ENCODE results near the gene SYT1.

The SYT1 gene

GRCh38 chr12:79307340-79307739, 442.8 kb downstream of the SYT1 start:
- Histone ChIP-seq H3K4me3 (ENCODE audit: low read depth, low read length) (no peak overlapping the region), H3K36me3 (replicated peaks) (no peaks in the 10 kb centered on the region), H3K27me3 (replicated peaks) (no peaks in the 10 kb centered on the region), H3K27ac (no peak overlapping the region)
- TF ChIP-seq, protein P1, sequence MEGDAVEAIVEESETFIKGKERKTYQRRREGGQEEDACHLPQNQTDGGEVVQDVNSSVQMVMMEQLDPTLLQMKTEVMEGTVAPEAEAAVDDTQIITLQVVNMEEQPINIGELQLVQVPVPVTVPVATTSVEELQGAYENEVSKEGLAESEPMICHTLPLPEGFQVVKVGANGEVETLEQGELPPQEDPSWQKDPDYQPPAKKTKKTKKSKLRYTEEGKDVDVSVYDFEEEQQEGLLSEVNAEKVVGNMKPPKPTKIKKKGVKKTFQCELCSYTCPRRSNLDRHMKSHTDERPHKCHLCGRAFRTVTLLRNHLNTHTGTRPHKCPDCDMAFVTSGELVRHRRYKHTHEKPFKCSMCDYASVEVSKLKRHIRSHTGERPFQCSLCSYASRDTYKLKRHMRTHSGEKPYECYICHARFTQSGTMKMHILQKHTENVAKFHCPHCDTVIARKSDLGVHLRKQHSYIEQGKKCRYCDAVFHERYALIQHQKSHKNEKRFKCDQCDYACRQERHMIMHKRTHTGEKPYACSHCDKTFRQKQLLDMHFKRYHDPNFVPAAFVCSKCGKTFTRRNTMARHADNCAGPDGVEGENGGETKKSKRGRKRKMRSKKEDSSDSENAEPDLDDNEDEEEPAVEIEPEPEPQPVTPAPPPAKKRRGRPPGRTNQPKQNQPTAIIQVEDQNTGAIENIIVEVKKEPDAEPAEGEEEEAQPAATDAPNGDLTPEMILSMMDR (IDR thresholded peaks at IDR 0.05; ENCODE audit: low read depth, low read length, missing control alignments) = no peak
- no peak for DNase-seq
- in situ Hi-C loops (cut with HindIII; ENCODE audit: low pct_ligation_motif_present, low sequenced_read_pairs) = no loop called here

- TF ChIP-seq, protein P1 (IDR thresholded peaks at IDR 0.05; ENCODE audit: low read depth, low read length, missing control alignments) = no peak
- DNase-seq = no peak
- H3K36me3 ChIP-seq (replicated peaks) = no peaks in the 10 kb centered on the region
- in situ Hi-C loops (cut with HindIII; ENCODE audit: low pct_ligation_motif_present, low sequenced_read_pairs) = no loop called here
- H3K27ac ChIP-seq = no peak overlapping the region
- no peak overlapping the region for H3K4me3 ChIP-seq (ENCODE audit: low read depth, low read length)
- no peaks in the 10 kb centered on the region for H3K27me3 ChIP-seq (replicated peaks)
These were observed 444.5 kb downstream of the SYT1 start for GRCh38 chr12:79309039-79309438.

DNA sequence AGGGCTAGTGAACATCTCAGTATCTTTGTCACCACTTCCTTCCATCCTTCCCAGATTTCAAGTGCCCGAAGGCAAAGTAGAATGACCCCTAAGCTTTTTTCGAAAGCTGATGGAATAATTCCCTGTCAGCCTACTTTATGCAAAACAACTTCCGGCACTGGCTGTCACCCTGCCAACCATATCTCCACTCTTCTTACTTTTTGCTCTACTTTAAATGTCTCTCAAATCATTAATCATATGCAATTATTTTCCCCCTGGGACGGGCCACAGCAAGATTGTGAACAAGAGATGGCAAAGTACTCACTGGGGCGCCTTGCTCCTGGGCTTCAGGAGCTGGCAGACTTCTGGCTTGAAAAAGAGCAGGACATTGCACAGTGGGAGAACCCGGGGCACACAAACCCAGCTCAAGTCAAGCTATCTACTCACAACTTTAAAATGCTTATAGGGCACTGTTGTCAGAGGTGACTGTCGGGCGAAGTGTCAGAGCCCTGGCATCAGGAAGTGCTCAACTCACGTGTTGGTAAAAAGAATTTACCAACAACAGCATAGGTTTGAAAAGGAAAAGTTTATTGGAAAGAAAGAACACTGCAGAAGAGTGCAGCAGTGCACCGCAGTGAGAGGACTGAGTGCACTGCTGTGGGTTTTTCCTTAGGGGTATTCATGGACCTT, 452.7 kb downstream of the SYT1 start:
- Histone ChIP-seq H3K27me3 (replicated peaks) (no peaks in the 10 kb centered on the region), H3K4me3 (ENCODE audit: low read depth, low read length) (no peak overlapping the region), H3K27ac (no peak overlapping the region), H3K36me3 (replicated peaks) (no peaks in the 10 kb centered on the region)
- in situ Hi-C loops (cut with HindIII; ENCODE audit: low pct_ligation_motif_present, low sequenced_read_pairs) = no loop called here
- TF ChIP-seq, protein P1 (IDR thresholded peaks at IDR 0.05; ENCODE audit: low read depth, low read length, missing control alignments) = no peak
- no peak for DNase-seq

DNA sequence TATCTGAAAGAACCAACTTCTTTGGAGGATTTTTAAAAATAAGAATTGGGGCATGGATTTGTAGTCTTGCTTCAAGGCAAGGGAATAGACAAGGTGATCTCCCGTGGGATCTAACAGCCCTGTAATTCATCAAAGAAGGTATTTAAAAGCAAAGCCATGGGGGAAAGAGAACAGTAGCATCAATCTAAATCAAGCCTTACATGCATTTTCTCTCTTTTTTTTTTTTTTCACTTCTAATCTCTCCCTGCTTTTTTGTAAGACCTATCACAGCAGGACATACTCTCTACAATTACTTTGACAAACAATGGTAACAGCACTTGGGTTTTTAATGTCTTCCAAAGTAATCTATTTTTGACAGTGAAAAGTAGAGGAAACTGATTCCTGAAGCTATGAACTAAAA, 458.3 kb downstream of the SYT1 start:
- TF ChIP-seq, protein P1 (IDR thresholded peaks at IDR 0.05; ENCODE audit: low read depth, low read length, missing control alignments) = no peak
- DNase-seq = no peak
- Histone ChIP-seq H3K27me3 (replicated peaks) (no peaks in the 10 kb centered on the region), H3K27ac (no peak overlapping the region), H3K36me3 (replicated peaks) (no peaks in the 10 kb centered on the region), H3K4me3 (ENCODE audit: low read depth, low read length) (no peak overlapping the region)
- in situ Hi-C loops (cut with HindIII; ENCODE audit: low pct_ligation_motif_present, low sequenced_read_pairs) = no loop called here

- no peak overlapping the region for H3K27ac ChIP-seq
- DNase-seq = no peak
- H3K4me3 ChIP-seq (ENCODE audit: low read depth, low read length) = no peak overlapping the region
- in situ Hi-C loops (cut with HindIII; ENCODE audit: low pct_ligation_motif_present, low sequenced_read_pairs) = no loop called here
- TF ChIP-seq, protein P1 (IDR thresholded peaks at IDR 0.05; ENCODE audit: low read depth, low read length, missing control alignments) = no peak
- no peaks in the 10 kb centered on the region for H3K36me3 ChIP-seq (replicated peaks)
- H3K27me3 ChIP-seq (replicated peaks) = no peaks in the 10 kb centered on the region
These were observed 460.0 kb downstream of the SYT1 start for GRCh38 chr12:79324571-79324970.

GRCh38 chr12:79326222-79326621, 461.6 kb downstream of the SYT1 start:
- DNase-seq = no peak
- in situ Hi-C loops (cut with HindIII; ENCODE audit: low pct_ligation_motif_present, low sequenced_read_pairs) = no loop called here
- no peak overlapping the region for H3K4me3 ChIP-seq (ENCODE audit: low read depth, low read length)

More at GRCh38 chr12:79326222-79326621, 461.6 kb downstream of the SYT1 start:
- Histone ChIP-seq H3K36me3 (replicated peaks) (no peaks in the 10 kb centered on the region), H3K27me3 (replicated peaks) (no peaks in the 10 kb centered on the region), H3K27ac (no peak overlapping the region)
- TF ChIP-seq, protein P1 (IDR thresholded peaks at IDR 0.05; ENCODE audit: low read depth, low read length, missing control alignments) = no peak
